Natural killer cell (primary cell): ENCODE data around the gene ESR1. TPM values are rescaled to one million over a fixed set of nuclear protein-coding genes. Genes with fewer than 3 reads are reported as not detected.
"Not testable (repeated sequence)": the region's sequence is repeated elsewhere in the genome, so short reads cannot be mapped to it uniquely, and the experiment has no call there.

Experiments used
- ATAC-seq, 3 donors: fragments of 150-1000 bp in 2 of 3; fragments of 200-7000 bp in 1 of 3; cut with Tn5 transposase; 1 replicate in 1 of 3; 2 replicates in 2 of 3; pipeline ENCODE4 v1.10.0; 2021; ENCODE audit warnings: mild to moderate bottlenecking in 2 of 3, moderate library complexity in 2 of 3
- DNase-seq, 2 donors: peaks; one replicate each; pipeline versions ENCODE4 v3.0.0 to v3.0.0-alpha.2; 2013 to 2021; ENCODE audit warnings: mixed read lengths in 1 of 2
- H3K27ac ChIP-seq: one replicate; pipeline ENCODE4 v1.5.1; 2013; ENCODE audit warnings: mild to moderate bottlenecking, low read length
- H3K27me3 ChIP-seq: one replicate; pipeline ENCODE4 v1.6.1; 2013; ENCODE audit warnings: low read length; ENCODE audit not compliant: control insufficient read depth, insufficient read depth
- H3K36me3 ChIP-seq: one replicate; pipeline ENCODE4 v1.6.1; 2013; ENCODE audit warnings: low read length; ENCODE audit not compliant: control insufficient read depth, insufficient read depth
- H3K4me1 ChIP-seq: one replicate; pipeline ENCODE4 v1.6.1; 2013; ENCODE audit warnings: low read length; ENCODE audit not compliant: control insufficient read depth, insufficient read depth
- H3K4me3 ChIP-seq: one replicate; pipeline ENCODE4 v1.5.1; 2013; ENCODE audit warnings: low read length
- H3K9me3 ChIP-seq: one replicate; pipeline ENCODE4 v1.6.1; 2013; ENCODE audit warnings: low read length; ENCODE audit not compliant: control insufficient read depth, insufficient read depth
- H3K27ac Mint-ChIP-seq, 2 donors: one replicate each; pipeline ENCODE4 v1.8.0; 2022; ENCODE audit warnings: mild to moderate bottlenecking in 2 of 2, mixed read lengths in 2 of 2, moderate library complexity in 1 of 2
- H3K27me3 Mint-ChIP-seq, 2 donors: one replicate each; pipeline ENCODE4 v1.8.0; 2022; ENCODE audit warnings: low read depth in 2 of 2, mixed read lengths in 2 of 2
- H3K36me3 Mint-ChIP-seq: one replicate; pipeline ENCODE4 v1.8.0; 2022; ENCODE audit warnings: mixed read lengths
- H3K4me1 Mint-ChIP-seq, 2 donors: one replicate each; pipeline ENCODE4 v1.8.0; 2022; ENCODE audit warnings: mixed read lengths in 2 of 2
- H3K4me3 Mint-ChIP-seq: one replicate; pipeline ENCODE4 v1.8.0; 2022; ENCODE audit warnings: mild to moderate bottlenecking, moderate library complexity, mixed read lengths
- H3K9me3 Mint-ChIP-seq, 2 donors: one replicate each; pipeline ENCODE4 v1.8.0; 2022; ENCODE audit warnings: mixed read lengths in 2 of 2
- WGBS: methylation state at CpG from one replicate; pipeline ENCODE4 v1.1.7; 2013; ENCODE audit warnings: missing lambda C conversion rate; ENCODE audit not compliant: insufficient coverage; 5-methylcytosine and 5-hydroxymethylcytosine counted together
- intact Hi-C: fragments of 100-400 bp; cut with micrococcal nuclease; formaldehyde crosslinking; loops from one replicate; pipeline ENCODE4 v1.14.2; 2022
- total RNA-seq, 4 donors: library from RNA; stranded (reverse); fragments of 120-200 nt in 1 of 4; gene quantifications; one replicate each; pipeline versions ENCODE4 v1.2.3 to v1.2.4, GENCODE V29; 2013 to 2022
- TF ChIP-seq, protein P1 (sequence below): fragments of 200-600 bp; IDR thresholded peaks from one replicate; pipeline ENCODE4 v1.8.0; 2022; ENCODE audit warnings: antibody characterized with exemption

The ESR1 gene
- total RNA-seq, 3 donors from 2014 or later (not counting 1 experiment from before 2014, with no cell fraction given): 0.11 to 0.64 (median 0.60) TPM

DNA sequence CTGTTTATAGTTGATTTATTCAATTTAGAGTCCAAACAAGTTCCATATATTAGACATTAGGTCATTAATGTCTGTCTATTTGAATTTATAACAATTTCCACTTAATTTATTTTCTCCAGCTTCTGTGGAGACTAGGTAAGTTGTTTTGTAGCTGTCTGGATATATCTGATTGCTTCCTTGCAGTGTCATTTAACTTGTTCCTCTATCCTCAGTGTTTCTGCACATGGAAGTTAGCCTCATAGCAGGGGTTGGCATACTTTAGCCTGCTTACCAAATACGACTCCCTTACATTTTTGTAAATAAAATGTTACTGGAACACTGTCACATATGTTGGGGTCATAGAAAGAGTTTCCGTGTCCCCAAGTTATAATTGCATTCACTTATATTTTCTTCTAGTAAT lies 216.1 kb downstream of the ESR1 start:
- Mint-ChIP-seq H3K4me3 (no peak overlapping the region), H3K9me3 (peaks cover 2 to 3% of the 10 kb centered on the region in 2 donors), H3K4me1 (no peaks in the 10 kb centered on the region), H3K36me3 (no peaks in the 10 kb centered on the region), H3K27me3 (peaks cover 0 to 6% of the 10 kb centered on the region in 2 donors), H3K27ac (no peak overlapping the region)
- TF ChIP-seq, protein P1, sequence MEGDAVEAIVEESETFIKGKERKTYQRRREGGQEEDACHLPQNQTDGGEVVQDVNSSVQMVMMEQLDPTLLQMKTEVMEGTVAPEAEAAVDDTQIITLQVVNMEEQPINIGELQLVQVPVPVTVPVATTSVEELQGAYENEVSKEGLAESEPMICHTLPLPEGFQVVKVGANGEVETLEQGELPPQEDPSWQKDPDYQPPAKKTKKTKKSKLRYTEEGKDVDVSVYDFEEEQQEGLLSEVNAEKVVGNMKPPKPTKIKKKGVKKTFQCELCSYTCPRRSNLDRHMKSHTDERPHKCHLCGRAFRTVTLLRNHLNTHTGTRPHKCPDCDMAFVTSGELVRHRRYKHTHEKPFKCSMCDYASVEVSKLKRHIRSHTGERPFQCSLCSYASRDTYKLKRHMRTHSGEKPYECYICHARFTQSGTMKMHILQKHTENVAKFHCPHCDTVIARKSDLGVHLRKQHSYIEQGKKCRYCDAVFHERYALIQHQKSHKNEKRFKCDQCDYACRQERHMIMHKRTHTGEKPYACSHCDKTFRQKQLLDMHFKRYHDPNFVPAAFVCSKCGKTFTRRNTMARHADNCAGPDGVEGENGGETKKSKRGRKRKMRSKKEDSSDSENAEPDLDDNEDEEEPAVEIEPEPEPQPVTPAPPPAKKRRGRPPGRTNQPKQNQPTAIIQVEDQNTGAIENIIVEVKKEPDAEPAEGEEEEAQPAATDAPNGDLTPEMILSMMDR: no peak
- no peaks in the 10 kb centered on the region for H3K9me3 ChIP-seq
- H3K27me3 ChIP-seq: no peaks in the 10 kb centered on the region
- H3K27ac ChIP-seq: no peak overlapping the region
- no peak overlapping the region for H3K4me3 ChIP-seq
- ATAC-seq (no peak), DNase-seq (no peak)
- 88% methylated on average over 1 of the region's 2 CpGs for WGBS
- H3K36me3 ChIP-seq: no peaks in the 10 kb centered on the region
- intact Hi-C loops: no loop called here
- H3K4me1 ChIP-seq: no peaks in the 10 kb centered on the region

DNA sequence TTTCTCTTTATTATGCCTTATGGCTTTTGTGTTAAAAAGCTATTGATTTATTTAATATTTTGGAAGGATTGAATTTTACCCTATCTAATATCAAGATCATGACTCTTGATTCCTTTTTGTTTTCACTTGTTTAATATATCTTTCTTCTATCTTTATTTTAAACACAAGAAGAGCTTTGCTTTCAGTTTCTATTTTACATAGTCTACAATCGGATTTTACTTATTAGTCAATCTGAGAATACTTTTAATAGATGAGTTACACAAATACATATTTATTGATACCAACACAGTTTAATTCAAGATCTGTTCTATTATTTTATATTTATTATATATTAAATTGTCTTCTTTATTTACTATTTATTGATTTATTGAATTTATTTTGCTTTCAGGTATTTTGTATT lies 218.8 kb downstream of the ESR1 start:
- no peak overlapping the region for H3K27ac Mint-ChIP-seq
- H3K9me3 ChIP-seq: no peaks in the 10 kb centered on the region
- no peaks in the 10 kb centered on the region for H3K36me3 ChIP-seq
- DNase-seq (no peak), ATAC-seq (no peak)
- H3K27me3 ChIP-seq: no peaks in the 10 kb centered on the region
- H3K27ac ChIP-seq: no peak overlapping the region
- intact Hi-C loops: no loop called here
- no peaks in the 10 kb centered on the region for H3K36me3 Mint-ChIP-seq
- TF ChIP-seq, protein P1: no peak
- no CpG with 5 or more reads among the region's 1 CpG for WGBS
- no peaks in the 10 kb centered on the region for H3K4me1 ChIP-seq
- no peaks in the 10 kb centered on the region for H3K4me1 Mint-ChIP-seq
- H3K27me3 Mint-ChIP-seq: peaks cover 5 to 10% of the 10 kb centered on the region in 2 donors
- H3K4me3 Mint-ChIP-seq: no peak overlapping the region
- H3K4me3 ChIP-seq: peak overlapping the region; percentile 7
- H3K9me3 Mint-ChIP-seq: peaks cover 6 to 7% of the 10 kb centered on the region in 2 donors

DNA sequence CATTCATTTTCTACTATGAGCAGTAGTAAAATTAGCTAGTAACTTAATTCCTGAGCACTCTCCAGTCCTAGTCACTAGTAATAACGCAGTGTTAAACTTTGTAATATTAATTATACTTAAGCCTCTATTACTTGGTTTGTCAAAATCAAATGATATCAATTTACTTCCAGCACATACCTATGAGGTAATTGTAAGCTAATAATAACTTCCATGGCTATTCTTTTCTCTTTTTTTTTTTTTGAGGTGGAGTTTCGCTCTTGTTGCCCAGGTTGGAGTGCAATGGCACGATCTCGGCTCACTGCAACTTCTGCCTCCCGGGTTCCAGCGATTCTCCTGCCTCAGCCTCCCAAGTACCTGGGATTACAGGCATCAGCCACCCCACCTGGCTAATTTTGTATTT lies 219.3 kb downstream of the ESR1 start:
- DNase-seq, H3K4me3 Mint-ChIP-seq, H3K9me3 Mint-ChIP-seq, H3K27ac ChIP-seq, H3K27ac Mint-ChIP-seq, H3K4me1 Mint-ChIP-seq, H3K4me3 ChIP-seq, H3K9me3 ChIP-seq, intact Hi-C loops, H3K4me1 ChIP-seq, ATAC-seq, H3K27me3 ChIP-seq, H3K36me3 ChIP-seq, H3K36me3 Mint-ChIP-seq: not testable (repeated sequence)
- WGBS: 100% methylated on average over 5 of the region's 6 CpGs
- H3K27me3 Mint-ChIP-seq: peaks cover 5 to 10% of the 10 kb centered on the region in 2 donors

DNA sequence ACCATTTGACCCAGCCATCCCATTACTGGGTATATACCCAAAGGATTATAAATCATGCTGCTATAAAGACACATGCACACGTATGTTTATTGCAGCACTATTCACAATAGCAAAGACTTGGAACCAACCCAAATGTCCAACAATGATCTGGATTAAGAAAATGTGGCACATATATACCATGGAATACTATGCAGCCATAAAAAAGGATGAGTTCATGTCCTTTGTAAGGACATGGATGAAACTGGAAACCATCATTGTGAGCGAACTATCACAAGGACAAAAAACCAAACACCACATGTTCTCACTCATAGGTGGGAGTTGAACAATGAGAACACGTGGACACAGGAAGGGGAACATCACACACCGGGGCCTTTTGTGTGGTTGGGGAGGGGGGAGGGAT lies 226.3 kb downstream of the ESR1 start:
- H3K9me3 Mint-ChIP-seq, H3K9me3 ChIP-seq, H3K27me3 Mint-ChIP-seq, H3K36me3 ChIP-seq, H3K4me1 ChIP-seq, H3K27me3 ChIP-seq, DNase-seq, intact Hi-C loops, H3K4me3 Mint-ChIP-seq, H3K4me3 ChIP-seq, H3K27ac ChIP-seq, ATAC-seq, H3K36me3 Mint-ChIP-seq, H3K4me1 Mint-ChIP-seq, H3K27ac Mint-ChIP-seq: not testable (repeated sequence)
- 100% methylated on average over 2 of the region's 4 CpGs for WGBS

DNA sequence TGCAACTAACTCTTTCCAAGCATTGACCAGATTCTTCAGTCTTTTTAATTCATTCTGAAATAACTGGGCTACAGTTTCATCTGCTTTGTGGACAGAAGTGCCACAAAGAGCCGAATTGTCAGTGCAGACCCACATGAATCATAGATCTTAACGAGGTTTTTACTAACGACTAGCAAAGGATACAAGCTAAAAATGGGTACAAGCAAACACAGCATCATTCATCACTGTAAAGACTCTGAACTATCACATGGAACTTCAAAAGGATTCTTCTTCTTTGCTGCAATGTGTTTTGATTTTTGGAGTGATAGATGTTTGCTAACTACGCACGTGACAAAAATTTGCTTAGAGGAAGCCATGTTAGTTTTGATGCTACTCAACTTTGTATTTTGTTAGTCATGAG lies 227.1 kb downstream of the ESR1 start:
- Histone ChIP-seq H3K9me3 (no peaks in the 10 kb centered on the region), H3K4me3 (no peak overlapping the region), H3K4me1 (no peaks in the 10 kb centered on the region), H3K36me3 (no peaks in the 10 kb centered on the region), H3K27ac (no peak overlapping the region), H3K27me3 (no peaks in the 10 kb centered on the region)
- ATAC-seq (no peak), DNase-seq (no peak)
- intact Hi-C loops: no loop called here
- H3K9me3 Mint-ChIP-seq: peaks cover 0 to 5% of the 10 kb centered on the region in 2 donors
- no peak overlapping the region for H3K4me3 Mint-ChIP-seq
- WGBS: 92% methylated on average over 5 of the region's 5 CpGs
- H3K27me3 Mint-ChIP-seq: no peaks in the 10 kb centered on the region
- H3K4me1 Mint-ChIP-seq: no peaks in the 10 kb centered on the region
- H3K36me3 Mint-ChIP-seq: no peaks in the 10 kb centered on the region
- no peak overlapping the region for H3K27ac Mint-ChIP-seq
- TF ChIP-seq, protein P1: no peak
